Mesangial cell (primary cell): ENCODE results near the gene METTL2B. TPM values are rescaled to one million over a fixed set of nuclear protein-coding genes. Genes with fewer than 3 reads are reported as not detected.

Source experiments
- total RNA-seq: library from RNA; depleted of rRNA; stranded (reverse); fragments of >200 nt; gene quantifications from 2 replicates; pipeline ENCODE4 v1.2.3, GENCODE V29; 2015

Gene METTL2B
- total RNA-seq = 16.4 and 22.5 TPM in 2 replicates

GRCh38 chr7:128476402-128477335, at the start of gene METTL2B:
TSS of gene METTL2B (plus strand) at chr7:128476748. CDS start at chr7:128476766, 18 bp downstream.

GRCh38 chr7:128455543-128456254, 20.8 kb upstream of the METTL2B start, which contains the start of gene HILPDA:
TSS of gene HILPDA (plus strand) at chr7:128455878. CDS start at chr7:128457269, 1,391 bp downstream.

Other genes with a start within 250 kb of the METTL2B start
- not detected in 2 replicates for gene LEP, start 235.5 kb upstream of the METTL2B start, total RNA-seq
- gene RBM28, start 132.8 kb upstream of the METTL2B start, total RNA-seq = 7.5 and 11.6 TPM in 2 replicates
- gene PRRT4, start 115.1 kb upstream of the METTL2B start, total RNA-seq = 0.13 TPM in 1 of 2 replicates, not detected in the other
- 67.8 and 103 TPM in 2 replicates for gene IMPDH1, start 66.8 kb upstream of the METTL2B start, total RNA-seq
- gene HILPDA, start 20.9 kb upstream of the METTL2B start, total RNA-seq = 16.4 and 20.0 TPM in 2 replicates
- gene GARIN1A, start 195.5 kb downstream of the METTL2B start, total RNA-seq = 0.13 and 0.16 TPM in 2 replicates